Endothelial cell (in vitro differentiated cells): ENCODE results near the gene MPPE1. TPM values are rescaled to one million over a fixed set of nuclear protein-coding genes. Genes with fewer than 3 reads are reported as not detected.
"Not testable (repeated sequence)": the region's sequence is repeated elsewhere in the genome, so short reads cannot be mapped to it uniquely, and the experiment has no call there.

Experiments
- DNase-seq: peaks from one replicate; pipeline ENCODE4 v3.0.0; 2021; ENCODE audit warnings: low spot score
- H3K27ac Mint-ChIP-seq: one replicate; pipeline ENCODE4 v1.8.0; 2021; ENCODE audit warnings: mixed read lengths, inconsistent platforms; ENCODE audit not compliant: unreplicated experiment
- H3K27me3 Mint-ChIP-seq: one replicate; pipeline ENCODE4 v1.8.0; 2021; ENCODE audit warnings: mild to moderate bottlenecking, moderate library complexity, mixed read lengths, inconsistent platforms; ENCODE audit not compliant: unreplicated experiment
- H3K36me3 Mint-ChIP-seq: one replicate; pipeline ENCODE4 v1.8.0; 2021; ENCODE audit warnings: mild to moderate bottlenecking, low read depth, mixed read lengths, inconsistent platforms; ENCODE audit not compliant: unreplicated experiment
- H3K4me1 Mint-ChIP-seq: one replicate; pipeline ENCODE4 v1.8.0; 2021; ENCODE audit warnings: mild to moderate bottlenecking, mixed read lengths, inconsistent platforms; ENCODE audit not compliant: unreplicated experiment
- H3K4me3 Mint-ChIP-seq: one replicate; pipeline ENCODE4 v1.8.0; 2021; ENCODE audit warnings: mild to moderate bottlenecking, mixed read lengths, inconsistent platforms; ENCODE audit not compliant: unreplicated experiment
- H3K9me3 Mint-ChIP-seq: one replicate; pipeline ENCODE4 v1.8.0; 2021; ENCODE audit warnings: mixed read lengths, inconsistent platforms; ENCODE audit not compliant: unreplicated experiment
- CTCF ChIP-seq: fragments of 200-600 bp; sonication (generic); IDR thresholded peaks from one replicate; pipeline ENCODE4 v1.5.0; 2021; ENCODE audit warnings: antibody characterized with exemption; ENCODE audit not compliant: unreplicated experiment
- total RNA-seq: library from RNA; stranded (reverse); fragmentation: NEBNext Ultra II Directional; extraction: Animal tissue kit (Norgen Biotek cat#: 25700); gene quantifications from one replicate; pipeline ENCODE4 v1.2.1, GENCODE V29; 2021; ENCODE audit not compliant: unreplicated experiment

Gene MPPE1
- total RNA-seq, 1 donor from 2014 or later, result 32.8 TPM

GRCh38 chr18:11860594-11861450 is 47.3 kb downstream of the MPPE1 start:
- DNase-seq, result no peak
- Mint-ChIP-seq H3K27ac (peak overlapping the region; percentile 67), H3K27me3 (peaks cover 3% of the 10 kb centered on the region), H3K4me1 (peaks cover 29% of the 10 kb centered on the region), H3K36me3 (peaks cover 12% of the 10 kb centered on the region), H3K9me3 (peaks cover 9% of the 10 kb centered on the region), H3K4me3 (no peak overlapping the region)
- no peak for TF ChIP-seq CTCF

DNA sequence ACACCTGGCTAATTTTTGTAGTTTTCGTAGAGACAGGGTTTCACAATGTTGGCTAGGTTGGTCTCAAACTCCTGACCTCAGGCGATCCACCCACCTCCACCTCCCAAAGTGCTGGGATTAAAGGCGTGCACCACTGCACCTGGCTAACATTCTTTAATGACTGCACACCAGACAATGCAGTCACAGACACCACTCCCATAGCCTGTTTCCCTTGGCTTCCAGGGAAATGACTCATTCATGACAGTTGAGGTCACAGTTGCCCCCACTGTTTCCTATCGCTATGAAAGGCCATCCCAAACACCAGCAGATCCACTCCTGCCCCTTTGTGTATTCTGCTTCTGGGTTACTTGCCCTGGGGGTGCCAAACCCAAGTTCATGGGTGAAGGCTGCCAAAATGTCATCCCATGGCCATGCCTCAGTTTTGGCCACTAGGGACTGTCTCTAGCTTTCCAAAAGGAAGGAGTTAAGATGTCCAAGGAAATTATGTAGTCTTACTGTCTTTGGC is 48.2 kb downstream of the MPPE1 start:
- peaks cover 9% of the 10 kb centered on the region for H3K9me3 Mint-ChIP-seq
- no peak for DNase-seq
- peaks cover 29% of the 10 kb centered on the region for H3K4me1 Mint-ChIP-seq
- H3K27ac Mint-ChIP-seq, result no peak overlapping the region
- H3K27me3 Mint-ChIP-seq, result peaks cover 2% of the 10 kb centered on the region
- TF ChIP-seq CTCF, result no peak
- peak overlapping the region; percentile 76 for H3K4me3 Mint-ChIP-seq
- H3K36me3 Mint-ChIP-seq, result peaks cover 11% of the 10 kb centered on the region

GRCh38 chr18:11859282-11859830 is 48.8 kb downstream of the MPPE1 start:
- Mint-ChIP-seq H3K4me1 (peaks cover 29% of the 10 kb centered on the region), H3K4me3 (no peak overlapping the region), H3K9me3 (peaks cover 9% of the 10 kb centered on the region), H3K36me3 (peaks cover 11% of the 10 kb centered on the region), H3K27me3 (peaks cover 1% of the 10 kb centered on the region), H3K27ac (peak overlapping the region; percentile 4)
- TF ChIP-seq CTCF, result no peak
- DNase-seq, result no peak

- Mint-ChIP-seq H3K4me1 (peaks cover 28% of the 10 kb centered on the region), H3K9me3 (peaks cover 9% of the 10 kb centered on the region), H3K36me3 (peaks cover 11% of the 10 kb centered on the region), H3K27ac (peak overlapping the region; percentile 84), H3K27me3 (peaks cover 1% of the 10 kb centered on the region), H3K4me3 (no peak overlapping the region)
- no peak for DNase-seq
- TF ChIP-seq CTCF, result no peak
These were observed 50.8 kb downstream of the MPPE1 start for GRCh38 chr18:11857177-11857887.

- Mint-ChIP-seq H3K36me3 (peaks cover 11% of the 10 kb centered on the region), H3K27ac (peak overlapping the region; percentile 21), H3K4me1 (peaks cover 32% of the 10 kb centered on the region)
- DNase-seq, H3K9me3 Mint-ChIP-seq, H3K27me3 Mint-ChIP-seq, H3K4me3 Mint-ChIP-seq: not testable (repeated sequence)
These were observed 53.6 kb downstream of the MPPE1 start for GRCh38 chr18:11854554-11854953.
